ENCODE measurements around the gene AGTR1. TPM values are rescaled to one million over a fixed set of nuclear protein-coding genes. Genes with fewer than 3 reads are reported as not detected.

AGTR1 gene
- total and polyA plus RNA-seq, 2 donors (not counting 3 experiments of a cell fraction or from before 2014, with no cell fraction given), result not detected

- POLR2A ChIA-PET, result no interaction called here
- intact Hi-C loops (cut with micrococcal nuclease), result no loop called here
These were observed 66.6 kb downstream of the AGTR1 start for GRCh38 chr3:148763986-148764935.

More at GRCh38 chr3:148763986-148764935, 66.6 kb downstream of the AGTR1 start:
- H3K36me3 ChIP-seq (ENCODE audit: control insufficient read depth in 2 of 2, extremely low read depth in 1 of 2, insufficient read depth in 2 of 2, low read length in 2 of 2), result no peaks in the 10 kb centered on the region
- BruUV-seq (replicated peaks), result no TSS peak
- no peaks in the 10 kb centered on the region for H3K27me3 ChIP-seq (ENCODE audit: control insufficient read depth in 2 of 2, insufficient read depth in 2 of 2, low read length in 2 of 2)
- dilution Hi-C loops (cut with MboI; ENCODE audit: extremely low pct_ligation_motif_present, low sequenced_read_pairs), result no loop called here
- no peaks in the 10 kb centered on the region for H3K4me1 ChIP-seq (ENCODE audit: control insufficient read depth, extremely low read depth, insufficient read depth, low read length)
- no peaks in the 10 kb centered on the region for H3K79me2 ChIP-seq (ENCODE audit: control insufficient read depth, insufficient read depth, low read length)
- CTCF ChIA-PET, result no interaction called here
- no peak overlapping the region for H3K9ac ChIP-seq (replicated peaks; ENCODE audit: extremely low read depth, insufficient read depth, low read length)
- H3K4me3 ChIP-seq (replicated peaks in 1 of 3; ENCODE audit: insufficient read depth in 1 of 3, low read depth in 1 of 3, low read length in 3 of 3), result no peak overlapping the region
- H3K4me2 ChIP-seq (ENCODE audit: insufficient read depth, low read length), result no peak overlapping the region
- H3K9me3 ChIP-seq (replicated peaks; ENCODE audit: control insufficient read depth, insufficient read depth, low read length), result no peaks in the 10 kb centered on the region
- FAIRE-seq (no peak), DNase-seq (ENCODE audit: low read depth, low spot score) (no peak)
- no peak overlapping the region for H3K27ac ChIP-seq (ENCODE audit: insufficient read depth, low read depth, low read length)
- no peaks in the 10 kb centered on the region for H4K20me1 ChIP-seq (replicated peaks; ENCODE audit: control insufficient read depth, extremely low read depth, insufficient read depth, low read length)
- no peaks in the 10 kb centered on the region for H3K9me1 ChIP-seq (replicated peaks; ENCODE audit: control insufficient read depth, extremely low read depth, insufficient read depth, low read length)
- no peak for TF ChIP-seq JUN (IDR thresholded peaks at IDR 0.05; ENCODE audit: borderline replicate concordance, insufficient read depth, insufficient read length, low read depth)
- no peak for TF ChIP-seq MAX (IDR thresholded peaks at IDR 0.05; ENCODE audit: insufficient read depth, insufficient read length)
- no peak for TF ChIP-seq EZH2 (IDR thresholded peaks at IDR 0.05; ENCODE audit: borderline replicate concordance, low read depth, low read length, severe bottlenecking)
- TF ChIP-seq GATA2 (IDR thresholded peaks at IDR 0.05; ENCODE audit: insufficient read depth, insufficient read length, low read depth, low read length), result no peak
- TF ChIP-seq FOS (IDR thresholded peaks at IDR 0.05; ENCODE audit: borderline replicate concordance, insufficient read depth, low read length), result no peak
- TF ChIP-seq MYC (IDR thresholded peaks at IDR 0.05; ENCODE audit: low read depth, low read length), result no peak
- no peak for TF ChIP-seq POLR2AphosphoS5 (IDR thresholded peaks at IDR 0.05; ENCODE audit: insufficient read depth, low read depth, low read length)
- no peak for TF ChIP-seq CTCF (IDR thresholded peaks at IDR 0.05; ENCODE audit: extremely low read depth in 1 of 2, insufficient read depth in 1 of 2, low read depth in 1 of 2, low read length in 2 of 2)
- no peak for TF ChIP-seq POLR2A (IDR thresholded peaks at IDR 0.05; ENCODE audit: low read depth, low read length)
- no peak overlapping the region for H2AFZ ChIP-seq (ENCODE audit: low read depth, low read length)

Data from endothelial cell of umbilical vein (primary cell).